Measurements from ENCODE around the gene SDHAF4.

SDHAF4 gene

GRCh38 chr6:70538376-70538775, 28.4 kb upstream of the SDHAF4 start:
- H3K79me2 ChIP-seq (ENCODE audit: low read length), result no peaks in the 10 kb centered on the region
- H3K9ac ChIP-seq (ENCODE audit: low read length), result no peak overlapping the region
- H2AFZ ChIP-seq (ENCODE audit: low read depth, low read length), result no peak overlapping the region
- peak overlapping the region; percentile 55 for H3K27ac ChIP-seq (ENCODE audit: low read length)
- H3K9me3 ChIP-seq (ENCODE audit: insufficient read depth, low read length), result no peaks in the 10 kb centered on the region
- no peaks in the 10 kb centered on the region for H3K27me3 ChIP-seq (ENCODE audit: low read depth, low read length)
- H3K4me2 ChIP-seq (ENCODE audit: low read length), result peak overlapping the region; percentile 51
- TF ChIP-seq EZH2phosphoT487 (IDR thresholded peaks at IDR 0.05; ENCODE audit: low read depth), result no peak
- TF ChIP-seq, protein P1, sequence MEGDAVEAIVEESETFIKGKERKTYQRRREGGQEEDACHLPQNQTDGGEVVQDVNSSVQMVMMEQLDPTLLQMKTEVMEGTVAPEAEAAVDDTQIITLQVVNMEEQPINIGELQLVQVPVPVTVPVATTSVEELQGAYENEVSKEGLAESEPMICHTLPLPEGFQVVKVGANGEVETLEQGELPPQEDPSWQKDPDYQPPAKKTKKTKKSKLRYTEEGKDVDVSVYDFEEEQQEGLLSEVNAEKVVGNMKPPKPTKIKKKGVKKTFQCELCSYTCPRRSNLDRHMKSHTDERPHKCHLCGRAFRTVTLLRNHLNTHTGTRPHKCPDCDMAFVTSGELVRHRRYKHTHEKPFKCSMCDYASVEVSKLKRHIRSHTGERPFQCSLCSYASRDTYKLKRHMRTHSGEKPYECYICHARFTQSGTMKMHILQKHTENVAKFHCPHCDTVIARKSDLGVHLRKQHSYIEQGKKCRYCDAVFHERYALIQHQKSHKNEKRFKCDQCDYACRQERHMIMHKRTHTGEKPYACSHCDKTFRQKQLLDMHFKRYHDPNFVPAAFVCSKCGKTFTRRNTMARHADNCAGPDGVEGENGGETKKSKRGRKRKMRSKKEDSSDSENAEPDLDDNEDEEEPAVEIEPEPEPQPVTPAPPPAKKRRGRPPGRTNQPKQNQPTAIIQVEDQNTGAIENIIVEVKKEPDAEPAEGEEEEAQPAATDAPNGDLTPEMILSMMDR (IDR thresholded peaks at IDR 0.05; ENCODE audit: low read depth, low read length), result no peak
- peak overlapping the region; percentile 25 for H3K4me3 ChIP-seq (ENCODE audit: low read length)
- no peaks in the 10 kb centered on the region for H4K20me1 ChIP-seq (ENCODE audit: insufficient read depth, low read length)
- peaks cover 34% of the 10 kb centered on the region for H3K4me1 ChIP-seq (ENCODE audit: low read length)
- H3K36me3 ChIP-seq (replicated peaks; ENCODE audit: low read depth, low read length), result peaks cover 28% of the 10 kb centered on the region

GRCh38 chr6:70547313-70547712, 19.4 kb upstream of the SDHAF4 start:
- Histone ChIP-seq H4K20me1 (ENCODE audit: insufficient read depth, low read length) (no peaks in the 10 kb centered on the region), H2AFZ (ENCODE audit: low read depth, low read length) (no peak overlapping the region), H3K27ac (ENCODE audit: low read length) (no peak overlapping the region), H3K36me3 (replicated peaks; ENCODE audit: low read depth, low read length) (peaks cover 6% of the 10 kb centered on the region), H3K27me3 (ENCODE audit: low read depth, low read length) (no peaks in the 10 kb centered on the region), H3K79me2 (ENCODE audit: low read length) (no peaks in the 10 kb centered on the region), H3K4me3 (ENCODE audit: low read length) (no peak overlapping the region), H3K9ac (ENCODE audit: low read length) (no peak overlapping the region), H3K9me3 (ENCODE audit: insufficient read depth, low read length) (no peaks in the 10 kb centered on the region), H3K4me2 (ENCODE audit: low read length) (no peak overlapping the region), H3K4me1 (ENCODE audit: low read length) (no peaks in the 10 kb centered on the region)
- TF ChIP-seq EZH2phosphoT487 (IDR thresholded peaks at IDR 0.05; ENCODE audit: low read depth), result no peak
- TF ChIP-seq, protein P1 (IDR thresholded peaks at IDR 0.05; ENCODE audit: low read depth, low read length), result peak; percentile 48

DNA sequence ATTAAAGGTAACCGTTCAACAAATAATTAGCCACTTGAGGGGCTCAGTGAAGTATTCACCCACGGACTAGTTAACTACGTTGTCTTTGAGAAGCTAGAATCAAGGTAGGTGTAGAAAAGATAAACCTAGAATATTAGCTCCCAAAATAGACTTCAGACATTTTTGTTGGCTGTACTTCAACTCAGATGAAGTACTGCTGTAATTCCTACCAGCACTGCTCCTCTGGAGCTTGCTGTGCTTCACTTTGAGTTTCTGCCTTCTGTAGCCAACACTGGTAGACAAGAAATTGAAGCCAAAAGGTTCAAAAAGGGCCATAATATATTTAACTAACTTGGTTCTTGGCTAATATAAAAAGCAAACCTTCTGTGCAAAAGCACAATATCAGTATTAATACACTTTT, 18.8 kb upstream of the SDHAF4 start:
- Histone ChIP-seq H3K9me3 (ENCODE audit: insufficient read depth, low read length) (no peaks in the 10 kb centered on the region), H3K9ac (ENCODE audit: low read length) (no peak overlapping the region), H2AFZ (ENCODE audit: low read depth, low read length) (no peak overlapping the region), H3K79me2 (ENCODE audit: low read length) (no peaks in the 10 kb centered on the region), H3K4me2 (ENCODE audit: low read length) (no peak overlapping the region), H4K20me1 (ENCODE audit: insufficient read depth, low read length) (no peaks in the 10 kb centered on the region), H3K27ac (ENCODE audit: low read length) (no peak overlapping the region), H3K4me3 (ENCODE audit: low read length) (no peak overlapping the region), H3K27me3 (ENCODE audit: low read depth, low read length) (no peaks in the 10 kb centered on the region), H3K36me3 (replicated peaks; ENCODE audit: low read depth, low read length) (no peaks in the 10 kb centered on the region), H3K4me1 (ENCODE audit: low read length) (no peaks in the 10 kb centered on the region)
- TF ChIP-seq, protein P1 (IDR thresholded peaks at IDR 0.05; ENCODE audit: low read depth, low read length), result no peak
- TF ChIP-seq EZH2phosphoT487 (IDR thresholded peaks at IDR 0.05; ENCODE audit: low read depth), result no peak

- H3K4me1 ChIP-seq (ENCODE audit: low read length), result no peaks in the 10 kb centered on the region
- H3K9me3 ChIP-seq (ENCODE audit: insufficient read depth, low read length), result no peaks in the 10 kb centered on the region
- no peak for TF ChIP-seq EZH2phosphoT487 (IDR thresholded peaks at IDR 0.05; ENCODE audit: low read depth)
- TF ChIP-seq, protein P1 (IDR thresholded peaks at IDR 0.05; ENCODE audit: low read depth, low read length), result no peak
These were observed 17.4 kb upstream of the SDHAF4 start for GRCh38 chr6:70549327-70549726.

More at GRCh38 chr6:70549327-70549726, 17.4 kb upstream of the SDHAF4 start:
- Histone ChIP-seq H3K27ac (ENCODE audit: low read length) (no peak overlapping the region), H2AFZ (ENCODE audit: low read depth, low read length) (no peak overlapping the region), H3K36me3 (replicated peaks; ENCODE audit: low read depth, low read length) (no peaks in the 10 kb centered on the region), H3K9ac (ENCODE audit: low read length) (no peak overlapping the region), H3K27me3 (ENCODE audit: low read depth, low read length) (no peaks in the 10 kb centered on the region), H3K4me2 (ENCODE audit: low read length) (no peak overlapping the region), H3K79me2 (ENCODE audit: low read length) (no peaks in the 10 kb centered on the region), H4K20me1 (ENCODE audit: insufficient read depth, low read length) (no peaks in the 10 kb centered on the region), H3K4me3 (ENCODE audit: low read length) (no peak overlapping the region)

Measured in OCI-LY3 (cell line).